ENCODE measurements around the gene EFCAB11. TPM values are rescaled to one million over a fixed set of nuclear protein-coding genes. Genes with fewer than 3 reads are reported as not detected.

The EFCAB11 gene
- total RNA-seq, 1 donor from 2014 or later, result 1.1 TPM

GRCh38 chr14:89853936-89854693 lies 100.4 kb downstream of the EFCAB11 start:
- DNase-seq (ENCODE audit: low read depth) (no peak), FAIRE-seq (no peak)
- H3K36me3 ChIP-seq (ENCODE audit: control insufficient read depth, insufficient read depth, low read length), result no peaks in the 10 kb centered on the region
- H3K27me3 ChIP-seq (ENCODE audit: control insufficient read depth, insufficient read depth, low read length), result no peaks in the 10 kb centered on the region
- TF ChIP-seq, protein P1, sequence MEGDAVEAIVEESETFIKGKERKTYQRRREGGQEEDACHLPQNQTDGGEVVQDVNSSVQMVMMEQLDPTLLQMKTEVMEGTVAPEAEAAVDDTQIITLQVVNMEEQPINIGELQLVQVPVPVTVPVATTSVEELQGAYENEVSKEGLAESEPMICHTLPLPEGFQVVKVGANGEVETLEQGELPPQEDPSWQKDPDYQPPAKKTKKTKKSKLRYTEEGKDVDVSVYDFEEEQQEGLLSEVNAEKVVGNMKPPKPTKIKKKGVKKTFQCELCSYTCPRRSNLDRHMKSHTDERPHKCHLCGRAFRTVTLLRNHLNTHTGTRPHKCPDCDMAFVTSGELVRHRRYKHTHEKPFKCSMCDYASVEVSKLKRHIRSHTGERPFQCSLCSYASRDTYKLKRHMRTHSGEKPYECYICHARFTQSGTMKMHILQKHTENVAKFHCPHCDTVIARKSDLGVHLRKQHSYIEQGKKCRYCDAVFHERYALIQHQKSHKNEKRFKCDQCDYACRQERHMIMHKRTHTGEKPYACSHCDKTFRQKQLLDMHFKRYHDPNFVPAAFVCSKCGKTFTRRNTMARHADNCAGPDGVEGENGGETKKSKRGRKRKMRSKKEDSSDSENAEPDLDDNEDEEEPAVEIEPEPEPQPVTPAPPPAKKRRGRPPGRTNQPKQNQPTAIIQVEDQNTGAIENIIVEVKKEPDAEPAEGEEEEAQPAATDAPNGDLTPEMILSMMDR (IDR thresholded peaks at IDR 0.05; ENCODE audit: insufficient read depth, low read length, severe bottlenecking), result no peak
- no peak overlapping the region for H3K4me3 ChIP-seq (ENCODE audit: low read depth, low read length)

GRCh38 chr14:89851106-89851505 lies 103.4 kb downstream of the EFCAB11 start:
- TF ChIP-seq, protein P1 (IDR thresholded peaks at IDR 0.05; ENCODE audit: insufficient read depth, low read length, severe bottlenecking), result no peak
- H3K27me3 ChIP-seq (ENCODE audit: control insufficient read depth, insufficient read depth, low read length), result no peaks in the 10 kb centered on the region
- FAIRE-seq (no peak), DNase-seq (ENCODE audit: low read depth) (no peak)
- H3K36me3 ChIP-seq (ENCODE audit: control insufficient read depth, insufficient read depth, low read length), result no peaks in the 10 kb centered on the region
- no peak overlapping the region for H3K4me3 ChIP-seq (ENCODE audit: low read depth, low read length)

DNA sequence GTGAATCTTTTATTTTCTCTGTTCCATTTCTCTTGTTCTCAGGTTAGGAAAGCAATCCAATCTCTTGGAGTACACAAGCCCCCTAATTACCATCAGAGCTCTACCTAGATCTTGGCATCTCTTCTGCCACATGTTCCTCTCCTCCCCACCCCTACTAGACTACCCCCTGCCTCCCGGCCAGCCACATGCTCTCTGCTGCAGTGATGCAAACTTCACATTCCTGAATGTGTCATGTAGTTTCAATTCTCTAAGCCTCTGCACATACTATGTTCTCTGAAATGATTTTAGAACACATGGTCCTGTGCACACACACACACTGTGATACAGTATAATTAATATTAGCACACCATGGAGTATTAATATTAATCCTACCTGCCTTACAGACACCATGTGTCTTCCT lies 104.6 kb downstream of the EFCAB11 start:
- Histone ChIP-seq H3K36me3 (ENCODE audit: control insufficient read depth, insufficient read depth, low read length) (no peaks in the 10 kb centered on the region), H3K4me3 (ENCODE audit: low read depth, low read length) (no peak overlapping the region), H3K27me3 (ENCODE audit: control insufficient read depth, insufficient read depth, low read length) (no peaks in the 10 kb centered on the region)
- no peak for DNase-seq (ENCODE audit: low read depth)
- FAIRE-seq, result no peak
- TF ChIP-seq, protein P1 (IDR thresholded peaks at IDR 0.05; ENCODE audit: insufficient read depth, low read length, severe bottlenecking), result no peak

GRCh38 chr14:89848165-89848564 lies 106.4 kb downstream of the EFCAB11 start:
- TF ChIP-seq, protein P1 (IDR thresholded peaks at IDR 0.05; ENCODE audit: insufficient read depth, low read length, severe bottlenecking), result peak; percentile 18
- Histone ChIP-seq H3K36me3 (ENCODE audit: control insufficient read depth, insufficient read depth, low read length) (no peaks in the 10 kb centered on the region), H3K27me3 (ENCODE audit: control insufficient read depth, insufficient read depth, low read length) (no peaks in the 10 kb centered on the region), H3K4me3 (ENCODE audit: low read depth, low read length) (no peak overlapping the region)
- no peak for FAIRE-seq
- DNase-seq (ENCODE audit: low read depth), result no peak

DNA sequence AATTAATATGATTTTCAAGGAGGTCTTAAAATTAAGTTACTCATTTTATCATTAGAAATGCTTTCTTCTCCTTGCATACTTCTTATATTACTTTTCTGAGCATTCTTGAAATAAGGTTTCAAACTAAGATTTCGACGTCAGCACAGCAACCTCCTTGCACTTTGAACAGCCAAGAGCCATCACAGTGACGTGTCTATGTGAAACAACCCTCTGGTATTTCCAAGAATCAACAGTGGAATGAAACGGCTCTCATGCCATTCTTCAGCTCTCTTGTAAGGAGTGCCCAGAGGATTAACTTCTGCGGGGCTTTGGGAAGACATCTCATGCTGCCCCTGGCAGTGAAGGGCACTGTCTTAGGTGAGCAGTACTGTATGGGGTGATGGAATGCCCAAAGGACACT lies 109.2 kb downstream of the EFCAB11 start:
- DNase-seq (ENCODE audit: low read depth) (peak; percentile 56), FAIRE-seq (no peak)
- H3K27me3 ChIP-seq (ENCODE audit: control insufficient read depth, insufficient read depth, low read length), result no peaks in the 10 kb centered on the region
- TF ChIP-seq, protein P1 (IDR thresholded peaks at IDR 0.05; ENCODE audit: insufficient read depth, low read length, severe bottlenecking), result no peak
- H3K4me3 ChIP-seq (ENCODE audit: low read depth, low read length), result no peak overlapping the region
- no peaks in the 10 kb centered on the region for H3K36me3 ChIP-seq (ENCODE audit: control insufficient read depth, insufficient read depth, low read length)

- no peak for FAIRE-seq
- no peak overlapping the region for H3K4me3 ChIP-seq (ENCODE audit: low read depth, low read length)
- no peaks in the 10 kb centered on the region for H3K36me3 ChIP-seq (ENCODE audit: control insufficient read depth, insufficient read depth, low read length)
- peak; percentile 32 for DNase-seq (ENCODE audit: low read depth)
- TF ChIP-seq, protein P1 (IDR thresholded peaks at IDR 0.05; ENCODE audit: insufficient read depth, low read length, severe bottlenecking), result no peak
- H3K27me3 ChIP-seq (ENCODE audit: control insufficient read depth, insufficient read depth, low read length), result no peaks in the 10 kb centered on the region
These were observed 110.0 kb downstream of the EFCAB11 start for GRCh38 chr14:89844508-89844907.

Measured in bronchial epithelial cell (primary cell).